Duodenal mucosa (tissue), 2 donors: ENCODE measurements around the gene PER2.
A peak's percentile ranks its signal among the peaks of the same experiment; 100 is the strongest.

Experiments
- H3K27ac ChIP-seq: one replicate; pipeline ENCODE4 v1.7.0; 2013; ENCODE audit warnings: low read depth, low read length
- H3K27me3 ChIP-seq, 2 donors: one replicate each; pipeline ENCODE4 v1.7.0; 2013; ENCODE audit warnings: low read length in 2 of 2, control low read depth in 1 of 2; ENCODE audit not compliant: insufficient read depth in 2 of 2, control insufficient read depth in 1 of 2
- H3K36me3 ChIP-seq, 2 donors: one replicate each; pipeline ENCODE4 v1.7.0; 2013; ENCODE audit warnings: low read length in 2 of 2, control low read depth in 1 of 2; ENCODE audit not compliant: insufficient read depth in 2 of 2, control insufficient read depth in 1 of 2
- H3K4me1 ChIP-seq, 2 donors: one replicate each; pipeline ENCODE4 v1.7.0; 2013; ENCODE audit warnings: low read length in 2 of 2, control low read depth in 1 of 2; ENCODE audit not compliant: insufficient read depth in 2 of 2, control insufficient read depth in 1 of 2
- H3K4me3 ChIP-seq, 2 donors: one replicate each; pipeline ENCODE4 v1.7.0; 2013; ENCODE audit warnings: low read length in 2 of 2, low read depth in 1 of 2
- H3K9ac ChIP-seq, 2 donors: one replicate each; pipeline ENCODE4 v1.7.0; 2013; ENCODE audit warnings: low read length in 2 of 2, low read depth in 1 of 2
- H3K9me3 ChIP-seq, 2 donors: one replicate each; pipeline ENCODE4 v1.7.0; 2013; ENCODE audit warnings: low read length in 2 of 2, control low read depth in 1 of 2; ENCODE audit not compliant: control insufficient read depth in 1 of 2

Gene PER2

DNA sequence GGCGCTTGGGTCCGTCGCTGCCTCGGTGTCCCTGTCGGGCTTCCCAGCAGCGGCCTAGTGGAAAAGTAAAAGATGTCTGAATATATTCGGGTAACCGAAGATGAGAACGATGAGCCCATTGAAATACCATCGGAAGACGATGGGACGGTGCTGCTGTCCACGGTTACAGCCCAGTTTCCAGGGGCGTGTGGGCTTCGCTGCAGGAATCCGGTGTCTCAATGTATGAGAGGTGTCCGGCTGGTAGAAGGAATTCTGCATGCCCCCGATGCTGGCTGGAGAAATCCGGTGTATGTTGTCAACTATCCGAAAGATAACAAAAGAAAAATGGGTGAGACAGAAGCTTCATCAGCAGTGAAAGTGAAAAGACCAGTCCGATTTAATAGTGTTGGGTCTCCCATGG lies 56.6 kb downstream of the PER2 start:
- no peaks in the 10 kb centered on the region for H3K9me3 ChIP-seq
- no peaks in the 10 kb centered on the region for H3K36me3 ChIP-seq
- peaks cover 0 to 6% of the 10 kb centered on the region in 2 donors for H3K27me3 ChIP-seq
- H3K4me3 ChIP-seq, result no peak overlapping the region
- H3K27ac ChIP-seq, result no peak overlapping the region
- no peaks in the 10 kb centered on the region for H3K4me1 ChIP-seq
- H3K9ac ChIP-seq, result no peak overlapping the region

DNA sequence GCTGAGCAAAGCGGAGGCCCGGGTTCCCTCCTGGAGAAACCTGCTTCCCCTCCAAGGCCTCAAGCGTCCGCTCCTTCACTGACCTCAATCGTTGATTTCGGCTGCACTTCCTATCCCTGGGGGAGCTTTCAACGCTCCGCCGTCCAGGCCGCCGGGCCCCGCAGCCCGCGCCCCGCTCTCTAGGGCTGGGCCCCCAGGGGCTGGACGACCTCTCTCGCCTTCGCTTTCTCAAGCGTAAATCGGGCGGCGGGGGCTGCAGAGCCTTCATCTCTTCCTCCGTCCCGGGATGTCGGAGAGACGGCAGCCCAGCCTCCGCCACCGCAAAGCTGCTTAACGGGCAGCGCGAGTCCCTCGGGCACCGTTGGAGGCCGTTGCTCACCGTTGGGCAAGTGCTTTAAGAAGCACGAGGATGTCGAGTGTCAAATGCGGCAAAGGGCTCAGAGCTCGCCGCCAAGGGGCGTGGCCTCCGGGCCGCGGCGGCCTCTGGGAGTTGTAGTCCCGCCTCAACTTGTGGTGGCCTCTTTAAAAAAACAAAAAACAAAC lies 57.1 kb downstream of the PER2 start:
- H3K27me3 ChIP-seq, result peaks cover 0 to 6% of the 10 kb centered on the region in 2 donors
- no peaks in the 10 kb centered on the region for H3K9me3 ChIP-seq
- H3K4me1 ChIP-seq, result no peaks in the 10 kb centered on the region
- H3K27ac ChIP-seq, result no peak overlapping the region
- peak overlapping the region in 1 of 2 donors; percentile 30 for H3K9ac ChIP-seq
- H3K36me3 ChIP-seq, result no peaks in the 10 kb centered on the region
- peak overlapping the region; percentile 51 to 73 for H3K4me3 ChIP-seq

DNA sequence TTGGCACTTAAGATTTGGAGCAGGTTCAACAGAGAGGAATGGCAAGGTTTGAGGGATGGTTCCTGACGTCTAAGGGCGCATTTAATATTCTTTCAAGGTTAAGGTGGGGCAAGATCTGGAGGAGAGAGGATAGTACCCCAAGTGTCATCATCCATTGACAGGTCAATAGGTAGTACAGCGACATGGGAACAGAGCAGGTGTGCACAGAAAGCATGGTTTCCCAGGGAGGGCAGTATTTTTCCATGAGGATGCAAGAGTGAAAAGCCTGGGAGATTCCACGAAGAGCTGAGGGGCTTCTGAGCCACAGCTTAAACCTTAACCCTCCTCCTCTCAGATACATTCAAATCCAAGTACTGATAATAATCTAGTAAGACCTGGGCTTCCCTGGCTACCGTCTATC lies 57.7 kb downstream of the PER2 start:
- Histone ChIP-seq H3K9me3 (no peaks in the 10 kb centered on the region), H3K4me3 (peak overlapping the region in 1 of 2 donors; percentile 73), H3K27me3 (peaks cover 0 to 6% of the 10 kb centered on the region in 2 donors), H3K36me3 (no peaks in the 10 kb centered on the region), H3K27ac (no peak overlapping the region), H3K4me1 (no peaks in the 10 kb centered on the region), H3K9ac (no peak overlapping the region)

DNA sequence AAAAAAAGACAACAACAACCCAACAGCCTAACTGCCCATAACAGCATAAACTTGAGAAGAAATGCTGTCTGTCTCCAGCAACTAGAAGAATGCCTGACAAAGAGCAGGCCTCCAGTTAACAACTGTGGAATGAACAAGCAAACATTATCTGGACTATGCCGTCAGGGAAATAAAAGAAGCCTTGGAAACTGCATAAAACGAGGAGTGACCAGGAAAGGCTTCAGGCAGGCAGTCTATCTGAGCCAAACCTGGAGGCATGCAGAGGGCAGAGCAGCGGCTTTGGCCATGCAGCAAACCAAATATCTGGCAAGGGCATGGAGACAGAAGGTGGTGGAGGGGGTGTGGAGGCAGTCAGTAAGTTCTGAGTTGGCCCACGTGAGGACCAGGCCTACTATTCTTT lies 59.7 kb downstream of the PER2 start:
- H3K27ac ChIP-seq, result no peak overlapping the region
- peaks cover 0 to 6% of the 10 kb centered on the region in 2 donors for H3K27me3 ChIP-seq
- no peaks in the 10 kb centered on the region for H3K9me3 ChIP-seq
- H3K4me1 ChIP-seq, result no peaks in the 10 kb centered on the region
- no peak overlapping the region for H3K9ac ChIP-seq
- H3K4me3 ChIP-seq, result no peak overlapping the region
- no peaks in the 10 kb centered on the region for H3K36me3 ChIP-seq

DNA sequence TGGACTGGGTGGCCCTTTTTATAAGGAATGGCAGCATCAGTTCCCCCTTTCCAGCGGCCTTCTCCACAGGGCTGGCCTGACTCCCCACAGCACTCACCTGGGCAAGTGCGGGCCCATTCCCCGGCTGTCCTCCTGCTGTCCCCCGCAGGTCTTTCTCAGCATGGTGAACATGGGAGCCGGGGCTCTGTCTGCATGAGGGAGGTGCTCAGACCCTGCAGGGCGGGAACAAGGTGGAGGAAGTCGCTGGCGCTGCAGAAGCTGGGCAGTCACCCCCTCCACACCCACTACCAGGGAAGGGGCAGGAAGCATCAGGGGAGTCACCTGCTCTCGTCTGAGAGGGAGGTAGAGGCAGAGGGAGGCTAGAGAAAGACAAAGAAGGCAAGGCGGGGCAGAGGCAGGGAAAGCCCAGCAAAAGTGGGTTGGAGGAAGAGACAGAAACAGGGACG lies 60.8 kb downstream of the PER2 start:
- no peaks in the 10 kb centered on the region for H3K36me3 ChIP-seq
- no peak overlapping the region for H3K9ac ChIP-seq
- no peaks in the 10 kb centered on the region for H3K4me1 ChIP-seq
- no peak overlapping the region for H3K27ac ChIP-seq
- peaks cover 0 to 6% of the 10 kb centered on the region in 2 donors for H3K27me3 ChIP-seq
- no peak overlapping the region for H3K4me3 ChIP-seq
- H3K9me3 ChIP-seq, result no peaks in the 10 kb centered on the region

DNA sequence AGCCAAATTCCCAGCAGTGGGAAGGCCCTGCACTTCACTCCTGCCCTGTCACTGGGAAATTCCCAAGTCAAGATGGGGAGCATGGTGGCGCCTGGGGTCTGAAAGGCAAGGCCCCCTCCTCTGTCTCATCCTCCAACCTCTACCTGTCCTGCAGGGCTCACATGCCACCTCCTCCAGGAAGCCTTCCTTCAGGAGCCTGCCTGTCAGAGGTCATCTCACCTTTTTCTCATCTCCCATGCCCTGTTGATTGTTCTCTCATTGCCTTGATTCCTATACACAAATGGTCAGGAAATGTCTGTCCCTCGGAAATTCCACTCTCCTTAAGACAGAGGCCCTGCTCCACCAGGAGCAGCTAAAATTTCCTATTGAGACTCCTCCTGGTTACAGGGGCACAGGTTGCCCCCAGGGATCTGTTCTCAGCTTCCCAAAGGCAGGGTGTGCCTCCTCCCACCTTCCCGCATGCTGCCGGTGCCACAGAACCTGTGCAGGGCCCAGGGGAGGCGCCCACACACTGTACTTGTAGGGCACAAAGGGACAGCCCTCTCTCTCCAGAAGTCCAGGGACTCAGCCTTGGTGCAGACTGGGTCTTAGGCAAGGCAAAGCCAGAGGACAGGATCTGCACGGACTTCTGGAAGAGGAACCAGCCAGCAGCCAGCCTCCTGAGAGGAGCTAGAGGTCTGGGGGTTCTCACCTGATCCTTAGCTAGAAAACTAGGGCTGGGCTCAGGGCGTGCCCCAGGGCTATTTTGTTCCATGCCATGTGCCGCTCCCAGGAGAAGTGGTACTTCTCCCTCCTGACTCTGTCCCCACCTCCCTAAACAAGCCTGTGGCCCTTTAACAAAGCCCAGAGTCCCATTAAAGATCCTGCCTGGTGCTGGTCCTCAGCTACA lies 61.5 kb downstream of the PER2 start:
- Histone ChIP-seq H3K27me3 (peaks cover 0 to 6% of the 10 kb centered on the region in 2 donors), H3K27ac (no peak overlapping the region), H3K4me1 (no peaks in the 10 kb centered on the region), H3K36me3 (no peaks in the 10 kb centered on the region), H3K9me3 (no peaks in the 10 kb centered on the region), H3K9ac (no peak overlapping the region), H3K4me3 (no peak overlapping the region)

DNA sequence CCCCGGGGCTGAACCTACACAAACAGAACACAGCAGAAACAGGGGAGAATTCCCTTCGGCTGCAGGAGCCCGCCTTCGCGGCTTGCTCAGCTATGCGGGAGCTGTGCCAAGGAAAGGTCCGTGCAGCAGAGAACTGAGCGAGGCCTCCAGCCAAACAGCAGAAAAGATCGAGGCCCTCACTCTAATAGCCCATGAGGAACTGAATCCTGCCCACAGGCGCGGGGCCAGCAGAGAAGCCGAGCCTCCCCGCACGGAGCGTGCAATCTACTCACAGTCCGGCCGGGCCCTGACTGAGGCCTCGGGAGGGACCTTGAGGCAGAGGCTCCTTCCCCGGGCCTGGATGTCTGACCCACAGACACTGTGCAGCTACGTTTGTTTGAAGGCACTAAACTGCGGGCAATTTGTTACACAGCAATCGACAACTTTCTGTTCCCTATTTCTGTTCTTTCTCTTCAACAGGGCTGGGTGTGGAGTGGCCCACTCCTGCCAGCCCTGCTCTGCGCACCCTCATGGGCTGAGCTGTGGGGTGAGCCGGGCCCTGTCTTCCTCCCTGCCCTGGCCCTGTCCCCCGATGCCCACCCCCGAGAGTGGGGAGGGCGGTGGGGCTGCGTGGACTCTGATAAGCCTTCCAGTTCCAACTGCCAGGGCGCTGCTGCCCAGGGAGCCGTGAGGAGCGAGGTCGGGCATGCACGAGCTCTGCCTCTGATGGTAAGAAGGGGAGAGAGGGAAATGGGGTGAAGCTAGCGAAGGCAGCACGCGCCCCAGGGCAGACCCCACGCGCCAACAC lies 62.3 kb downstream of the PER2 start:
- Histone ChIP-seq H3K4me1 (no peaks in the 10 kb centered on the region), H3K27ac (no peak overlapping the region), H3K27me3 (peaks cover 0 to 6% of the 10 kb centered on the region in 2 donors), H3K9me3 (no peaks in the 10 kb centered on the region), H3K9ac (no peak overlapping the region), H3K4me3 (no peak overlapping the region), H3K36me3 (no peaks in the 10 kb centered on the region)

DNA sequence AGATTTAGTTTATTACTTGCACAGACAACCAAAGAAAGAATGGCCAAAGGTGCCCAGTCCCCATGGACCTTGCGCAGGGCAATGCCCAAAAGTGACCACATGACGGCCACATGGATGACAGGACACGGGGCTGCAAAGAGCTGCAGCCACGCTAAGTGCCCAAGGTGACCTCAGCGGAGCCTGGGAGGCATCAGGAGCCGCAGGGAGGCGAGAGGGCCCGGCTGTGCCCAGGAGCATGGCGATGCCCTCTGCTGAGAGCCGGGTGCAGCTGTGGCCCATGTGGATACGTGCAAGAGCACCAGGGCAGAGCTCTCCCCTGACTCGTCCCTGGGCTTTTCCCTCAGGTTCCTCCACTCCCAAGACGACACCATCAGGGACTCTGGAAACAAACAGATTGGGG lies 63.3 kb downstream of the PER2 start:
- no peak overlapping the region for H3K4me3 ChIP-seq
- no peaks in the 10 kb centered on the region for H3K9me3 ChIP-seq
- no peaks in the 10 kb centered on the region for H3K4me1 ChIP-seq
- no peaks in the 10 kb centered on the region for H3K36me3 ChIP-seq
- no peak overlapping the region for H3K9ac ChIP-seq
- H3K27me3 ChIP-seq, result no peaks in the 10 kb centered on the region
- H3K27ac ChIP-seq, result no peak overlapping the region

DNA sequence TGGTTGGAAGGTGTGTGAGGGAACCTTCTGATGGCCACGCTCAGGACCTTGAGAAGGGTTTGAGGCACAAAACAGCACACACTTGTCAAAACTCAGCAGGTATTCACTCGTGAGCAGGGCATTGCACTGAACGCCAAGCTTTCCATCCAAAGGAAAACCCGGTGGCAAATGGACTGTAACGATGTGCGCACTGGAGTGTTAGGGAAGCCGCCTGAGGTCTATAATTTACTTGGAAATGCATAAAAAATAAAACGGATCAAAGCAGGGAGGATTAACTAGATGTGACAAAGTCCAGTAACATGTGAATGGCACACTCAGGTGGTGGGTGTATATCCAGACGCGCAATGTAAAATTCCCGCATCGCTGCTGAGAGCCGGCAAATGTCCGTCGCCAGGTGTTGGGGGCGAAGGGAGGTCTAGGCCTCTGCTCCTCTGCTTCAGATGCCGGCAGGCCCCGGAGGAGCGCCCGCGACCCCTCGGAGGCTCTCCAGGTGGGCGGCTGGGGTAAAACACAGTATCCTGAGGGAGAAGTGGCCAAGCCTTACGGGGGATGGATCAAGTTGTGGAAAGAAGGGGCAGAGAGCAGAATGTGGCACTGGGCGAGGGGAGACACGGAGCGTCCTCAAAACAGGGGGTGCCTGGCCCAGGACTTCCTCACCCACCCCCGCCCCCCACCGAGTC lies 63.9 kb downstream of the PER2 start:
- Histone ChIP-seq H3K27me3 (no peaks in the 10 kb centered on the region), H3K9me3 (no peaks in the 10 kb centered on the region), H3K9ac (no peak overlapping the region), H3K27ac (no peak overlapping the region), H3K4me1 (no peaks in the 10 kb centered on the region), H3K36me3 (no peaks in the 10 kb centered on the region), H3K4me3 (no peak overlapping the region)
